Muscle layer of colon (tissue), 2 donors: Measurements from ENCODE around the gene GPD1L.
"Not testable (repeated sequence)": the region's sequence is repeated elsewhere in the genome, so short reads cannot be mapped to it uniquely, and the experiment has no call there.

Source experiments
- H3K27ac ChIP-seq: one replicate; pipeline ENCODE4 v1.7.0; 2013; ENCODE audit warnings: low read depth, mild to moderate bottlenecking, low read length, moderate library complexity
- H3K27me3 ChIP-seq, 2 donors: one replicate each; pipeline ENCODE4 v1.7.0; 2013; ENCODE audit warnings: low read length in 2 of 2, mild to moderate bottlenecking in 2 of 2; ENCODE audit not compliant: insufficient read depth in 2 of 2, control insufficient read depth in 1 of 2
- H3K36me3 ChIP-seq: one replicate; pipeline ENCODE4 v1.7.0; 2013; ENCODE audit warnings: mild to moderate bottlenecking, low read length; ENCODE audit not compliant: insufficient read depth
- H3K4me1 ChIP-seq: one replicate; pipeline ENCODE4 v1.7.0; 2013; ENCODE audit warnings: mild to moderate bottlenecking, low read length; ENCODE audit not compliant: insufficient read depth
- H3K4me3 ChIP-seq, 2 donors: one replicate each; pipeline ENCODE4 v1.7.0; 2013; ENCODE audit warnings: low read length in 2 of 2, low read depth in 1 of 2, mild to moderate bottlenecking in 1 of 2, moderate library complexity in 1 of 2
- H3K9ac ChIP-seq: one replicate; pipeline ENCODE4 v1.7.0; 2013; ENCODE audit warnings: low read length
- H3K9me3 ChIP-seq: one replicate; pipeline ENCODE4 v1.7.0; 2013; ENCODE audit warnings: mild to moderate bottlenecking, low read length
- donor health status: abdominal sarcoma.
- donor health status: Adenocarcinoma of cecum.

GPD1L gene

GRCh38 chr3:32189693-32190092 lies 83.3 kb downstream of the GPD1L start:
- no peaks in the 10 kb centered on the region for H3K9me3 ChIP-seq
- H3K27me3 ChIP-seq, result no peaks in the 10 kb centered on the region
- H3K4me3 ChIP-seq, result no peak overlapping the region
- H3K4me1 ChIP-seq, result no peaks in the 10 kb centered on the region
- no peaks in the 10 kb centered on the region for H3K36me3 ChIP-seq
- no peak overlapping the region for H3K9ac ChIP-seq
- H3K27ac ChIP-seq, result no peak overlapping the region

GRCh38 chr3:32190556-32190955 lies 84.1 kb downstream of the GPD1L start:
- H3K27ac ChIP-seq, H3K4me1 ChIP-seq, H3K36me3 ChIP-seq, H3K9ac ChIP-seq, H3K9me3 ChIP-seq, H3K27me3 ChIP-seq, H3K4me3 ChIP-seq: not testable (repeated sequence)

- Histone ChIP-seq H3K4me3 (no peak overlapping the region), H3K27ac (no peak overlapping the region), H3K9me3 (no peaks in the 10 kb centered on the region), H3K4me1 (no peaks in the 10 kb centered on the region), H3K27me3 (no peaks in the 10 kb centered on the region), H3K36me3 (no peaks in the 10 kb centered on the region), H3K9ac (no peak overlapping the region)
These were observed 86.7 kb downstream of the GPD1L start for GRCh38 chr3:32193101-32193500.

GRCh38 chr3:32194653-32195052 lies 88.2 kb downstream of the GPD1L start:
- H3K27me3 ChIP-seq, result no peaks in the 10 kb centered on the region
- no peaks in the 10 kb centered on the region for H3K36me3 ChIP-seq
- no peaks in the 10 kb centered on the region for H3K4me1 ChIP-seq
- H3K9me3 ChIP-seq, result no peaks in the 10 kb centered on the region
- H3K27ac ChIP-seq, result no peak overlapping the region
- H3K4me3 ChIP-seq, result no peak overlapping the region
- no peak overlapping the region for H3K9ac ChIP-seq

- Histone ChIP-seq H3K27me3 (no peaks in the 10 kb centered on the region), H3K27ac (no peak overlapping the region), H3K9ac (no peak overlapping the region), H3K36me3 (no peaks in the 10 kb centered on the region), H3K4me1 (no peaks in the 10 kb centered on the region), H3K9me3 (no peaks in the 10 kb centered on the region), H3K4me3 (no peak overlapping the region)
These were observed 89.6 kb downstream of the GPD1L start for GRCh38 chr3:32195995-32196540.

GRCh38 chr3:32197991-32198390 lies 91.6 kb downstream of the GPD1L start:
- no peak overlapping the region for H3K9ac ChIP-seq
- H3K36me3 ChIP-seq, result no peaks in the 10 kb centered on the region
- H3K27ac ChIP-seq, result no peak overlapping the region
- no peaks in the 10 kb centered on the region for H3K27me3 ChIP-seq
- H3K9me3 ChIP-seq, result no peaks in the 10 kb centered on the region
- H3K4me3 ChIP-seq, result no peak overlapping the region
- peaks cover 6% of the 10 kb centered on the region for H3K4me1 ChIP-seq

- no peak overlapping the region for H3K27ac ChIP-seq
- peaks cover 6% of the 10 kb centered on the region for H3K4me1 ChIP-seq
- H3K9me3 ChIP-seq, result no peaks in the 10 kb centered on the region
- no peaks in the 10 kb centered on the region for H3K27me3 ChIP-seq
- no peaks in the 10 kb centered on the region for H3K36me3 ChIP-seq
- H3K4me3 ChIP-seq, result no peak overlapping the region
- no peak overlapping the region for H3K9ac ChIP-seq
These were observed 92.3 kb downstream of the GPD1L start for GRCh38 chr3:32198714-32199113.

- H3K36me3 ChIP-seq, result no peaks in the 10 kb centered on the region
- H3K4me3 ChIP-seq, result no peak overlapping the region
- no peaks in the 10 kb centered on the region for H3K9me3 ChIP-seq
- H3K4me1 ChIP-seq, result peaks cover 6% of the 10 kb centered on the region
- H3K9ac ChIP-seq, result no peak overlapping the region
- no peak overlapping the region for H3K27ac ChIP-seq
- H3K27me3 ChIP-seq, result no peaks in the 10 kb centered on the region
These were observed 94.1 kb downstream of the GPD1L start for GRCh38 chr3:32200490-32200889.

GRCh38 chr3:32200992-32201758 lies 94.8 kb downstream of the GPD1L start:
- Histone ChIP-seq H3K27me3 (no peaks in the 10 kb centered on the region), H3K4me3 (no peak overlapping the region), H3K9ac (no peak overlapping the region), H3K4me1 (peaks cover 6% of the 10 kb centered on the region), H3K36me3 (no peaks in the 10 kb centered on the region), H3K9me3 (no peaks in the 10 kb centered on the region), H3K27ac (no peak overlapping the region)

GRCh38 chr3:32202496-32202895 lies 96.1 kb downstream of the GPD1L start:
- Histone ChIP-seq H3K27me3 (no peaks in the 10 kb centered on the region), H3K9ac (no peak overlapping the region), H3K36me3 (no peaks in the 10 kb centered on the region), H3K27ac (no peak overlapping the region), H3K4me1 (peaks cover 6% of the 10 kb centered on the region), H3K9me3 (no peaks in the 10 kb centered on the region), H3K4me3 (no peak overlapping the region)

GRCh38 chr3:32203854-32204253 lies 97.4 kb downstream of the GPD1L start:
- Histone ChIP-seq H3K9me3 (no peaks in the 10 kb centered on the region), H3K36me3 (no peaks in the 10 kb centered on the region), H3K4me1 (peaks cover 6% of the 10 kb centered on the region), H3K9ac (no peak overlapping the region), H3K27ac (no peak overlapping the region), H3K27me3 (no peaks in the 10 kb centered on the region), H3K4me3 (no peak overlapping the region)

GRCh38 chr3:32208447-32208846 lies 102.0 kb downstream of the GPD1L start:
- no peaks in the 10 kb centered on the region for H3K27me3 ChIP-seq
- H3K27ac ChIP-seq, result no peak overlapping the region
- H3K4me3 ChIP-seq, result no peak overlapping the region
- H3K9me3 ChIP-seq, result no peaks in the 10 kb centered on the region
- no peak overlapping the region for H3K9ac ChIP-seq
- no peaks in the 10 kb centered on the region for H3K36me3 ChIP-seq
- no peaks in the 10 kb centered on the region for H3K4me1 ChIP-seq
